Umbilical cord (tissue), 2 donors: ENCODE data around the gene OR1I1. TPM values are rescaled to one million over a fixed set of nuclear protein-coding genes. Genes with fewer than 3 reads are reported as not detected.

Experiments
- DNase-seq: peaks from one replicate; pipeline ENCODE4 v3.0.0-alpha.2; 2015; ENCODE audit warnings: low spot score
- total RNA-seq: library from RNA; depleted of rRNA; stranded (reverse); fragments of >200 nt; gene quantifications from one replicate; pipeline ENCODE4 v1.2.3, GENCODE V29; 2014; ENCODE audit warnings: low replicate concordance; ENCODE audit not compliant: insufficient read depth

The OR1I1 gene
- total RNA-seq, 1 donor from 2014 or later, result 0.96 TPM

- DNase-seq, result no peak
These were observed 16.4 kb downstream of the OR1I1 start for GRCh38 chr19:15098460-15098859.

- no peak for DNase-seq
These were observed 17.1 kb downstream of the OR1I1 start for GRCh38 chr19:15099017-15099582.

GRCh38 chr19:15101479-15102082 is 19.6 kb downstream of the OR1I1 start:
- no peak for DNase-seq

- no peak for DNase-seq
These were observed 22.0 kb downstream of the OR1I1 start for GRCh38 chr19:15104003-15104402.

GRCh38 chr19:15104411-15104810 is 22.4 kb downstream of the OR1I1 start:
- DNase-seq, result no peak

- DNase-seq, result no peak
These were observed 23.0 kb downstream of the OR1I1 start for GRCh38 chr19:15105044-15105443.

- DNase-seq, result peak; percentile 85
These were observed 25.3 kb downstream of the OR1I1 start, which contains the start of gene SYDE1 for GRCh38 chr19:15107061-15108010. TSS of gene SYDE1 (plus strand) at chr19:15107401. CDS start at chr19:15107434, 33 bp downstream.

- DNase-seq, result no peak
These were observed 26.3 kb downstream of the OR1I1 start for GRCh38 chr19:15108145-15108844.

- no peak for DNase-seq
These were observed 27.1 kb downstream of the OR1I1 start for GRCh38 chr19:15108845-15109767.

GRCh38 chr19:15109768-15110417 is 27.9 kb downstream of the OR1I1 start:
- no peak for DNase-seq

GRCh38 chr19:15110418-15110815 is 28.4 kb downstream of the OR1I1 start:
- no peak for DNase-seq

- no peak for DNase-seq
These were observed 29.7 kb downstream of the OR1I1 start for GRCh38 chr19:15111758-15112157.

- DNase-seq, result no peak
These were observed 30.4 kb downstream of the OR1I1 start for GRCh38 chr19:15112385-15112784.

- no peak for DNase-seq
These were observed 31.5 kb downstream of the OR1I1 start for GRCh38 chr19:15113245-15114152.

- DNase-seq, result no peak
These were observed 32.1 kb downstream of the OR1I1 start for GRCh38 chr19:15114153-15114540.

GRCh38 chr19:15115080-15115479 is 33.1 kb downstream of the OR1I1 start:
- DNase-seq, result peak; percentile 50

GRCh38 chr19:15115762-15116615 is 34.0 kb downstream of the OR1I1 start:
- no peak for DNase-seq

- no peak for DNase-seq
These were observed 34.8 kb downstream of the OR1I1 start for GRCh38 chr19:15116856-15117255.
